ENCODE data around the gene BAIAP3. TPM values are rescaled to one million over a fixed set of nuclear protein-coding genes. Genes with fewer than 3 reads are reported as not detected.
"Not testable (repeated sequence)": the region's sequence is repeated elsewhere in the genome, so short reads cannot be mapped to it uniquely, and the experiment has no call there.

The BAIAP3 gene
- total and polyA plus RNA-seq, 3 experiments from 2014 or later = 7.2 to 8.3 (median 7.5) TPM

- H3K27me3 Mint-ChIP-seq = peaks cover 32 to 55% of the 10 kb centered on the region in 2 donors
- H3K27ac Mint-ChIP-seq = no peak overlapping the region
- H3K9me3 Mint-ChIP-seq = no peaks in the 10 kb centered on the region
- no peak overlapping the region for H3K4me3 Mint-ChIP-seq
- ChIA-PET CTCF (no interaction called here), POLR2A (no interaction called here)
- Histone ChIP-seq H3K4me3 (ENCODE audit: low read length) (no peak overlapping the region), H3K4me1 (ENCODE audit: insufficient read depth, low read length) (no peaks in the 10 kb centered on the region), H3K27me3 (ENCODE audit: insufficient read depth, low read length, poor library complexity, severe bottlenecking) (peaks cover 8% of the 10 kb centered on the region), H3K36me3 (ENCODE audit: insufficient read depth, low read length) (no peaks in the 10 kb centered on the region), H3K9me3 (ENCODE audit: low read length) (no peaks in the 10 kb centered on the region), H3K27ac (ENCODE audit: low read depth, low read length) (no peak overlapping the region)
- H3K36me3 Mint-ChIP-seq = peaks cover 0 to 5% (median 0%) of the 10 kb centered on the region in 3 donors
- peaks cover 0 to 3% (median 0%) of the 10 kb centered on the region in 3 donors for H3K4me1 Mint-ChIP-seq
- no peak for DNase-seq
These were observed 44.0 kb upstream of the BAIAP3 start for GRCh38 chr16:1289477-1289866.

GRCh38 chr16:1290063-1290501 is 43.4 kb upstream of the BAIAP3 start:
- Mint-ChIP-seq H3K27me3 (peaks cover 34 to 57% of the 10 kb centered on the region in 2 donors), H3K4me3 (no peak overlapping the region), H3K27ac (no peak overlapping the region), H3K4me1 (peaks cover 0 to 3% (median 0%) of the 10 kb centered on the region in 3 donors), H3K36me3 (peaks cover 0 to 5% (median 0%) of the 10 kb centered on the region in 3 donors), H3K9me3 (no peaks in the 10 kb centered on the region)
- peaks cover 8% of the 10 kb centered on the region for H3K27me3 ChIP-seq (ENCODE audit: insufficient read depth, low read length, poor library complexity, severe bottlenecking)
- ChIA-PET CTCF (no interaction called here), POLR2A (no interaction called here)
- H3K36me3 ChIP-seq (ENCODE audit: insufficient read depth, low read length) = no peaks in the 10 kb centered on the region
- no peaks in the 10 kb centered on the region for H3K4me1 ChIP-seq (ENCODE audit: insufficient read depth, low read length)
- no peaks in the 10 kb centered on the region for H3K9me3 ChIP-seq (ENCODE audit: low read length)
- H3K4me3 ChIP-seq (ENCODE audit: low read length) = no peak overlapping the region
- no peak overlapping the region for H3K27ac ChIP-seq (ENCODE audit: low read depth, low read length)
- no peak for DNase-seq

DNA sequence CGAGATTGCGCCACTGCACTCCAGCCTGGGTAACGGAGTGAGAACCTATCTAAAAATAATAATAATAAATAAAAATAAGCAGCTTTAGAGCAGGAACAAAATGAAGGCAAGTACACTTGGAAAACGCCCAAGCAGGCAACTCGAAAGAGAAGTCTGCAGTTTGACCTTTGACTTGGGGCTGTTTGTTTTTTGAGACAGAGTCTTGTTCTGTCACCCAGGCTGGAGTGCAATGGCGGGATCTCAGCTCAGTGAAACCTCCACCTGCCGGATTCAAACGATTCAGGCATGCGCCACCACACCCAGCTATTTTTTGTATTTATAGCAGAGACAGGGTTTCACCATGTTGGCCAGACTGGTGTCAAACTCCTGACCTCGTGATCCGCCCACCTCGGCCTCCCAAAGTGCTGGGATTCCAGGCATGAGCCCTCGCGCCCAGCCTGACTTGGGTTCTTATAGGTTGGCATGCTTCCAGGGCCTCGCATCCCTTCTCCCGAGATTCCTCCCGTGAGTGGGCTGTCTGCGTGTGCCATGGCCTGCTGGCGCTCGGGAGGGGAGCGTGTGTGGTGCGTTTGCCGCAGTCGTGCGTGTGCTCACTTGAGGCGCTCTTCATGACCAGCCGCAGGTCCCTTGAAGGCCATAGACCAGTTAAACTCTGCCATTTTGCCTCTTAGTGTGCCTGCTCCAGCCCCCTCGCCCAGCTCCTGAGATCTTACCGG is 42.4 kb upstream of the BAIAP3 start:
- Histone ChIP-seq H3K9me3 (ENCODE audit: low read length) (no peaks in the 10 kb centered on the region), H3K4me3 (ENCODE audit: low read length) (no peak overlapping the region), H3K36me3 (ENCODE audit: insufficient read depth, low read length) (no peaks in the 10 kb centered on the region), H3K4me1 (ENCODE audit: insufficient read depth, low read length) (no peaks in the 10 kb centered on the region), H3K27ac (ENCODE audit: low read depth, low read length) (no peak overlapping the region), H3K27me3 (ENCODE audit: insufficient read depth, low read length, poor library complexity, severe bottlenecking) (peaks cover 8% of the 10 kb centered on the region)
- peak overlapping the region in 1 of 7 donors; percentile 54 for H3K4me3 Mint-ChIP-seq
- no peak for DNase-seq
- no peaks in the 10 kb centered on the region for H3K9me3 Mint-ChIP-seq
- peaks cover 0 to 5% (median 0%) of the 10 kb centered on the region in 3 donors for H3K36me3 Mint-ChIP-seq
- ChIA-PET CTCF (interaction anchor here (1.0 kb wide), 1 partner anchor 10 kb away, joined by 3 read pairs; no protein-coding TSS in a partner anchor), POLR2A (no interaction called here)
- peaks cover 0 to 3% (median 0%) of the 10 kb centered on the region in 3 donors for H3K4me1 Mint-ChIP-seq
- peaks cover 34 to 62% of the 10 kb centered on the region in 2 donors for H3K27me3 Mint-ChIP-seq
- no peak overlapping the region for H3K27ac Mint-ChIP-seq

- Mint-ChIP-seq H3K27me3 (peaks cover 34 to 59% of the 10 kb centered on the region in 2 donors), H3K27ac (no peak overlapping the region), H3K9me3 (no peaks in the 10 kb centered on the region), H3K36me3 (peaks cover 0 to 5% (median 0%) of the 10 kb centered on the region in 3 donors), H3K4me3 (peak overlapping the region in 1 of 7 donors; percentile 54), H3K4me1 (peaks cover 0 to 3% (median 0%) of the 10 kb centered on the region in 3 donors)
- ChIA-PET POLR2A (no interaction called here), CTCF (interaction anchor here (1.0 kb wide), 1 partner anchor 9 kb away, joined by 3 read pairs; no protein-coding TSS in a partner anchor)
- Histone ChIP-seq H3K9me3 (ENCODE audit: low read length) (no peaks in the 10 kb centered on the region), H3K27ac (ENCODE audit: low read depth, low read length) (no peak overlapping the region), H3K36me3 (ENCODE audit: insufficient read depth, low read length) (no peaks in the 10 kb centered on the region), H3K4me1 (ENCODE audit: insufficient read depth, low read length) (no peaks in the 10 kb centered on the region), H3K4me3 (ENCODE audit: low read length) (no peak overlapping the region), H3K27me3 (ENCODE audit: insufficient read depth, low read length, poor library complexity, severe bottlenecking) (peaks cover 8% of the 10 kb centered on the region)
- no peak for DNase-seq
These were observed 41.9 kb upstream of the BAIAP3 start for GRCh38 chr16:1291576-1291974.

- H3K27ac Mint-ChIP-seq; H3K4me1 ChIP-seq (ENCODE audit: insufficient read depth, low read length); POLR2A ChIA-PET; H3K9me3 Mint-ChIP-seq; H3K36me3 Mint-ChIP-seq; H3K4me3 Mint-ChIP-seq; H3K9me3 ChIP-seq (ENCODE audit: low read length); H3K27ac ChIP-seq (ENCODE audit: low read depth, low read length); H3K36me3 ChIP-seq (ENCODE audit: insufficient read depth, low read length); H3K4me3 ChIP-seq (ENCODE audit: low read length); H3K27me3 ChIP-seq (ENCODE audit: insufficient read depth, low read length, poor library complexity, severe bottlenecking); DNase-seq; H3K4me1 Mint-ChIP-seq: not testable (repeated sequence)
- H3K27me3 Mint-ChIP-seq = peaks cover 37 to 64% of the 10 kb centered on the region in 2 donors
- CTCF ChIA-PET = interaction anchor here (1.4 kb wide), 1 partner anchor 70 kb away, joined by 3 read pairs; no protein-coding TSS in a partner anchor
These were observed 41.2 kb upstream of the BAIAP3 start for GRCh38 chr16:1292208-1292607.

DNA sequence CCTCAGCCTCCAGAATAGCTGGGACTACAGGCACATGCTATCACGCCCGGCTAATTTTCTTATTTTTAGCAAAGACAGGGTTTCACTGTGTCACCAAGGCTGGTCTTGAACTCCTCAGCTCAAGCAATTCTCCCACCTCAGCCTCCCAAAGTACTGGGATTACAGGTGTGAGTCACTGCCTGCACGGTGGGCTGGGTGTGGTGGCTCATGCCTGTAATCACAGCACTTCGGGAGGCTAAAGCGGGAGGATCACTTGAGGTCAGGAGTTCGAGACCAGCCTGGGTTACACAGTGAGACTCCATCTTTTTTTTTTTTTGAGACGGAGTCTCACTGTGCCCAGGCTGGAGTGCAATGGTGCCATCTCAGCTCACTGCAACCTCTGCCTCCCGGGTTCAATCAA is 40.6 kb upstream of the BAIAP3 start:
- H3K27ac Mint-ChIP-seq; H3K36me3 ChIP-seq (ENCODE audit: insufficient read depth, low read length); H3K36me3 Mint-ChIP-seq; H3K4me3 ChIP-seq (ENCODE audit: low read length); H3K27ac ChIP-seq (ENCODE audit: low read depth, low read length); H3K4me1 Mint-ChIP-seq; H3K9me3 ChIP-seq (ENCODE audit: low read length); DNase-seq; H3K27me3 ChIP-seq (ENCODE audit: insufficient read depth, low read length, poor library complexity, severe bottlenecking); H3K9me3 Mint-ChIP-seq; H3K4me1 ChIP-seq (ENCODE audit: insufficient read depth, low read length); POLR2A ChIA-PET: not testable (repeated sequence)
- CTCF ChIA-PET = interaction anchor here (1.4 kb wide), 1 partner anchor 70 kb away, joined by 3 read pairs; no protein-coding TSS in a partner anchor
- Mint-ChIP-seq H3K27me3 (peaks cover 33 to 63% of the 10 kb centered on the region in 2 donors), H3K4me3 (peak overlapping the region in 1 of 7 donors; percentile 56)

GRCh38 chr16:1293921-1294656 is 39.4 kb upstream of the BAIAP3 start:
- Mint-ChIP-seq H3K27ac (peak overlapping the region in 1 of 8 donors; percentile 15), H3K4me1 (peaks cover 0 to 3% (median 0%) of the 10 kb centered on the region in 3 donors), H3K27me3 (peaks cover 37 to 65% of the 10 kb centered on the region in 2 donors), H3K36me3 (peaks cover 0 to 5% (median 0%) of the 10 kb centered on the region in 3 donors), H3K9me3 (no peaks in the 10 kb centered on the region), H3K4me3 (no peak overlapping the region)
- H3K4me3 ChIP-seq (ENCODE audit: low read length) = no peak overlapping the region
- ChIA-PET POLR2A (no interaction called here), CTCF (interaction anchor here (1.1 kb wide), 1 partner anchor 234 kb away, joined by 3 read pairs; no protein-coding TSS in a partner anchor)
- no peaks in the 10 kb centered on the region for H3K9me3 ChIP-seq (ENCODE audit: low read length)
- no peak overlapping the region for H3K27ac ChIP-seq (ENCODE audit: low read depth, low read length)
- DNase-seq = no peak
- H3K4me1 ChIP-seq (ENCODE audit: insufficient read depth, low read length) = no peaks in the 10 kb centered on the region
- H3K36me3 ChIP-seq (ENCODE audit: insufficient read depth, low read length) = no peaks in the 10 kb centered on the region
- H3K27me3 ChIP-seq (ENCODE audit: insufficient read depth, low read length, poor library complexity, severe bottlenecking) = peaks cover 5% of the 10 kb centered on the region

GRCh38 chr16:1295465-1295864 is 38.0 kb upstream of the BAIAP3 start:
- ChIA-PET POLR2A (interaction anchor here (0.6 kb wide), 1 partner anchor 373 kb away, joined by 3 read pairs; no protein-coding TSS in a partner anchor), CTCF (interaction anchor here (1.2 kb wide), 1 partner anchor 10 kb away, joined by 4 read pairs; no protein-coding TSS in a partner anchor)
- Histone ChIP-seq H3K4me3 (ENCODE audit: low read length) (no peak overlapping the region), H3K27me3 (ENCODE audit: insufficient read depth, low read length, poor library complexity, severe bottlenecking) (no peaks in the 10 kb centered on the region), H3K9me3 (ENCODE audit: low read length) (no peaks in the 10 kb centered on the region), H3K4me1 (ENCODE audit: insufficient read depth, low read length) (peaks cover 2% of the 10 kb centered on the region), H3K36me3 (ENCODE audit: insufficient read depth, low read length) (no peaks in the 10 kb centered on the region), H3K27ac (ENCODE audit: low read depth, low read length) (no peak overlapping the region)
- H3K27ac Mint-ChIP-seq = no peak overlapping the region
- peaks cover 0 to under 1% (median 0%) of the 10 kb centered on the region in 3 donors for H3K4me1 Mint-ChIP-seq
- H3K9me3 Mint-ChIP-seq = no peaks in the 10 kb centered on the region
- no peak for DNase-seq
- peaks cover 0 to 5% (median 0%) of the 10 kb centered on the region in 3 donors for H3K36me3 Mint-ChIP-seq
- H3K27me3 Mint-ChIP-seq = peaks cover 29 to 59% of the 10 kb centered on the region in 2 donors
- H3K4me3 Mint-ChIP-seq = no peak overlapping the region
